Measurements from ENCODE around the gene PLCD3.
A peak's percentile ranks its signal among the peaks of the same experiment; 100 is the strongest.

Gene PLCD3

DNA sequence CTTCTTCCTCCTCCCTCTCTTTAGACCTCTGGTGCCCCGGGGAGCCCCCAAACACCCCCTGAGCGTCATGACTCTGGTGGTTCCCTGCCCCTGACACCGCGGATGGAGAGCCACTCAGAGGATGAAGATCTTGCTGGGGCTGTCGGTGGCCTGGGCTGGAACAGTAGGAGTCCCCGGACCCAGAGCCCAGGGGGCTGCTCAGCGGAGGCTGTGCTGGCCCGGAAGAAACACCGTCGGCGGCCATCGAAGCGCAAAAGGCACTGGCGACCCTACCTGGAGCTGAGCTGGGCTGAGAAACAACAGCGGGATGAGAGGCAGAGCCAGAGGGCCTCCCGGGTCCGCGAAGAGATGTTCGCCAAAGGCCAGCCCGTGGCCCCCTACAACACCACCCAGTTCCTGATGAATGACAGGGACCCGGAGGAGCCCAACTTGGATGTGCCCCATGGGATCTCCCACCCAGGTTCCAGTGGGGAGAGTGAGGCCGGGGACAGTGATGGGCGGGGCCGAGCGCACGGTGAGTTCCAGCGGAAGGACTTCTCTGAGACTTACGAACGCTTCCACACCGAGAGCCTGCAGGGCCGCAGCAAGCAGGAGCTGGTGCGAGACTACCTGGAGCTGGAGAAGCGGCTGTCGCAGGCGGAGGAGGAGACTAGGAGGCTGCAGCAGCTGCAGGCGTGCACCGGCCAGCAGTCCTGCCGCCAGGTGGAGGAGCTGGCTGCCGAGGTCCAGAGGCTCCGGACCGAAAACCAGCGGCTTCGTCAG, 36.9 kb upstream of the PLCD3 start:
- no peaks in the 10 kb centered on the region for H3K27me3 ChIP-seq (ENCODE audit: control insufficient read depth in 2 of 2, insufficient read depth in 2 of 2, low read length in 2 of 2)
- H3K27ac ChIP-seq (ENCODE audit: low read depth in 2 of 2, low read length in 2 of 2), result no peak overlapping the region
- no peak overlapping the region for H3K9ac ChIP-seq (ENCODE audit: low read depth in 1 of 2, low read length in 2 of 2)
- peaks cover 23 to 25% of the 10 kb centered on the region in 2 donors for H3K4me1 ChIP-seq (ENCODE audit: control insufficient read depth in 2 of 2, insufficient read depth in 2 of 2, low read length in 2 of 2)
- H3K36me3 ChIP-seq (ENCODE audit: control insufficient read depth in 2 of 2, insufficient read depth in 2 of 2, low read length in 2 of 2), result no peaks in the 10 kb centered on the region
- H3K9me3 ChIP-seq (ENCODE audit: control insufficient read depth in 2 of 2, low read length in 2 of 2), result no peaks in the 10 kb centered on the region
- H3K4me3 ChIP-seq (ENCODE audit: low read length in 2 of 2), result no peak overlapping the region

DNA sequence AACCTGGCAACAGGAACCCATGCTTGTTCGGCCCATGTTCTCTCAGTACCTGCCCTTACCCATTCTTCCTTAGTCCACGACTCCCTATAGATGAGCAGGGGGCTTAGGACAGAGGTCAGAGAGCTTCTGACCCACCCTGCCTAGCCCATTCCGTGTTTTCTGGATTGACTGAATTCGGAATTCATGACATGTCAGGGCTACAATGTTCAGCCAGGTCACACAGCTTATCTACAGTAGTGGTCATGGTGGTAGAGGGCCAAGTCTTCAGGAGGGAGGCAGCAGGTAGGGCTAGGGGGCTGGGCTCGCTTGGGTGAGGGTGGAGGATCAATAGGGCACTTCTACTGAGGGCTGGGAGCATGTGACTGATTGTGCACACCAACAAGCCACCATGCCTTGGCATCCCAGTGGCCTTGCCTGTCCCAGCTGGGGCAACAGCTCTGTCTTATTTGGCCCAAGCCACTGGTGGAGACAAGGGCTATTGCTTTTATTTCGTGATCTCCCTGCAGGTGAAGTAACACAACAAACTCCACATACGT, 32.5 kb upstream of the PLCD3 start:
- Histone ChIP-seq H3K27ac (ENCODE audit: low read depth in 2 of 2, low read length in 2 of 2) (no peak overlapping the region), H3K27me3 (ENCODE audit: control insufficient read depth in 2 of 2, insufficient read depth in 2 of 2, low read length in 2 of 2) (no peaks in the 10 kb centered on the region), H3K4me3 (ENCODE audit: low read length in 2 of 2) (no peak overlapping the region), H3K9me3 (ENCODE audit: control insufficient read depth in 2 of 2, low read length in 2 of 2) (no peaks in the 10 kb centered on the region), H3K4me1 (ENCODE audit: control insufficient read depth in 2 of 2, insufficient read depth in 2 of 2, low read length in 2 of 2) (peaks cover 9 to 11% of the 10 kb centered on the region in 2 donors), H3K36me3 (ENCODE audit: control insufficient read depth in 2 of 2, insufficient read depth in 2 of 2, low read length in 2 of 2) (no peaks in the 10 kb centered on the region), H3K9ac (ENCODE audit: low read depth in 1 of 2, low read length in 2 of 2) (no peak overlapping the region)

DNA sequence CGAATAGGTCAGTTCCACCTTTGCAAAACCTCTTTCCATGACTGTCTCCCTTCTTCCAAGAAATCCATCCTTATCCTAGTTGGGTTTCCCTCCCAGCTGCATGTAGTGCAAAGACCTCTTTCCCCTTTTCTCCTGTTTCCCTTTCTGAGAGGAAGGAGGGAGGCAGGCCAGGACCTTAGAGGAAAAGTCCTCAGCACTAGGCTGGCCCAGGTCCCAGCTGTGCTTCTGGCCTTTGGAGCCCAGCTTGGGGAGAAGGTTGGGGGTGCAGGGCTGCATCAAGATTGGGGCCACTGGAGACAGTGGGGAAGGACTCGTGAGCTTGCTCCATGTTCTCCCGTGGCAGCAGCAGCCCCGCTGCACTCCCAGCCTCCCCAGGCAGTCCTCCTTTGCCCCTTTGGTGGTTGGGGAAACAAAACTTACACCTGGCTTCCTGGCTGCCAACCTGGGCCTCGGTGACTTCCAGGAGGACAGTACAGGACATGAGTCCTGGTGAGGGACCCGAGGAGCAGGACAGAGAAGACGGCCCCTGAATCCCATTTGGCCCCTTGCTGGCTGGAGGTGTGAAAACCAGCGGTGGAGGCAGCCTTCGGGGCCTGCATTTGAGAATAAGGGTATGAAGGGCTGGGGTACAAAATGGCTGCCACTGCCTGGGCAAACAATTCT, 29.8 kb upstream of the PLCD3 start:
- Histone ChIP-seq H3K27ac (ENCODE audit: low read depth in 2 of 2, low read length in 2 of 2) (peak overlapping the region in 1 of 2 donors; percentile 46), H3K4me1 (ENCODE audit: control insufficient read depth in 2 of 2, insufficient read depth in 2 of 2, low read length in 2 of 2) (peaks cover 23 to 33% of the 10 kb centered on the region in 2 donors), H3K4me3 (ENCODE audit: low read length in 2 of 2) (peak overlapping the region; percentile 60 to 88), H3K27me3 (ENCODE audit: control insufficient read depth in 2 of 2, insufficient read depth in 2 of 2, low read length in 2 of 2) (no peaks in the 10 kb centered on the region), H3K36me3 (ENCODE audit: control insufficient read depth in 2 of 2, insufficient read depth in 2 of 2, low read length in 2 of 2) (no peaks in the 10 kb centered on the region), H3K9ac (ENCODE audit: low read depth in 1 of 2, low read length in 2 of 2) (peak overlapping the region; percentile 28 to 58), H3K9me3 (ENCODE audit: control insufficient read depth in 2 of 2, low read length in 2 of 2) (no peaks in the 10 kb centered on the region)

DNA sequence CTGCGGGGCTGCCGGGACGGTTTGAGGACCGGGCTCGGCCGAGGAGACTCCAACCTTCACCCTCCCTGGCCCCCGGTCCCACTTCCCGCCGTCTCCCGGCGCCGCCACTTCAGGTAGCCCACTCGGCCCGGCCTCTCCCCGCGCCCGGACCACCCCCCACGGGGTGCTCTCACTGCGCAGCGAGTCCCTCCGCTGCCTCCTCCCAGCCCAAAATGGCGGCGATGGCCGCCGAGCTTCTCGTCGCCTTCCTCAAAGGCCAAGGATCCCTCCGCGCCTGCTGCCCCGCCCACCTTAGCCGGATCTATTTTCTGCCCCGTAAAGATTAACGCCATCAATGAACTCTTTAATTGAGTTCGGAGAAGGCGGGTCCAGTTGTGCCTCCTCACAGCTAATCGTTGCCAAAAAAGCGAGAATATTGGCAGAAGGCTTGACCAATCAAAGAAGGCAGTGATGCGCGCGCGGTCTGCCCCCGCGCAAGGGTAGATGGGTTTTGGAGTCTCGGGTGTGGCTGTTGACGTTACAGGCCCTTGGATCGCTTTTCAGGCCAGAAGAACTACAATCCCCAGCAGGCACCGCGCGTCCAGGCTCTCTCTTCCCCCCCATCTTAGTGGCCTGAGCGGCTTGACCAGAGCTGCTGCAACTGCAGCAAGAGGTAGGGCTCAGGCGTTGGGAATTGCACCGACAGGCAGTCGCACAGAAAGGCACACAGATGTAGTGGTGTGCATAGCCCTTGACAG, 29.1 kb upstream of the PLCD3 start, which contains the start of gene HEXIM2:
TSS of gene HEXIM2 (plus strand) at position 588 of the 737 bp plus-strand sequence. CDS start 919 bp downstream, outside the sequence.
- Histone ChIP-seq H3K36me3 (ENCODE audit: control insufficient read depth in 2 of 2, insufficient read depth in 2 of 2, low read length in 2 of 2) (no peaks in the 10 kb centered on the region), H3K9ac (ENCODE audit: low read depth in 1 of 2, low read length in 2 of 2) (peak within 1 kb of the TSS; percentile 99), H3K27me3 (ENCODE audit: control insufficient read depth in 2 of 2, insufficient read depth in 2 of 2, low read length in 2 of 2) (no peaks in the 10 kb centered on the region), H3K4me1 (ENCODE audit: control insufficient read depth in 2 of 2, insufficient read depth in 2 of 2, low read length in 2 of 2) (peaks cover 23 to 33% of the 10 kb centered on the region in 2 donors), H3K9me3 (ENCODE audit: control insufficient read depth in 2 of 2, low read length in 2 of 2) (no peaks in the 10 kb centered on the region), H3K4me3 (ENCODE audit: low read length in 2 of 2) (peak within 1 kb of the TSS; percentile 94 to 98), H3K27ac (ENCODE audit: low read depth in 2 of 2, low read length in 2 of 2) (peak within 1 kb of the TSS; percentile 97 to 99)

DNA sequence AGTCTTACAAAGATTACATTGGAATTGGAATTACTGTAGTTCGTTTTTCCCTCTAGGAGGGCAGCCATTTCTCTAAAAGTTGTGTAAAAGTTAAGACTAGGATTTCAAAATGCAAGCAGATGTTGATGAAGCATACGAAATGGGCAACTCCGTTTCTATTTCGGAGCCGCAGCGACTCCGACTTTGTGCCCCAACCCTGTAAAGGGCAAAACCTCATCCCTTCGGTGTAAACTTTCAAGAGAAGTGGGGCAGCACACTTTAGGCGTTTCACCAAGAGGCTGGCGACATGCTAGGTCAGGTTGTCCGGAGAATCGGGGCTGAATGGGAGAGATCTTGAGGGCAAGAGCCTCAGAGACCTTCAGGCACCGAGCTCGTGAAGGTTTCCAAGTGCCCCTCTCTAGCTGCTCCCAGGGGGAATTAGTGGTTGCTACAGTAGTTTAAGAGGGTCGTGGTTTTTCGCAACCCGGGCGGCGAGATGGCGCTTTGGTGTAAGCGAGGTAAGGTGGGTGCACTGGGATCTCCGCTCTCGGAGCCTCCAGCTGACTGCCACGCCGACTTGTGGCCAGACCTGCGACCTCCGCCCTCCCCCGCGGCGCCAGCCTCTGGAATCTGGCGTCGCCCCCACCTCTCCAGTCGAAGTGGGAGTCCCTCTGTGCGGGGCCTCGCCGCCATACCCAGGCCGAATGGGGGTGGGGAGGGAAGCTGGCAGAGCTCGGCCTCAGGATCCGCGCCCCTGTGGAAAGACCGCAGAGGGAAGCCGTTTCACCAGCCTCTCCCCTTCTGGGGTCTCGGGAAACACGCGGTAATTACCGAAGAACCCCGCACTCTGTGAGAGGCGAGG, 28.4 kb upstream of the PLCD3 start:
- no peaks in the 10 kb centered on the region for H3K27me3 ChIP-seq (ENCODE audit: control insufficient read depth in 2 of 2, insufficient read depth in 2 of 2, low read length in 2 of 2)
- H3K9ac ChIP-seq (ENCODE audit: low read depth in 1 of 2, low read length in 2 of 2), result peak overlapping the region; percentile 99
- H3K4me1 ChIP-seq (ENCODE audit: control insufficient read depth in 2 of 2, insufficient read depth in 2 of 2, low read length in 2 of 2), result peaks cover 23 to 33% of the 10 kb centered on the region in 2 donors
- H3K9me3 ChIP-seq (ENCODE audit: control insufficient read depth in 2 of 2, low read length in 2 of 2), result no peaks in the 10 kb centered on the region
- peak overlapping the region; percentile 94 to 98 for H3K4me3 ChIP-seq (ENCODE audit: low read length in 2 of 2)
- H3K27ac ChIP-seq (ENCODE audit: low read depth in 2 of 2, low read length in 2 of 2), result peak overlapping the region; percentile 97 to 99
- peaks cover 0 to 2% of the 10 kb centered on the region in 2 donors for H3K36me3 ChIP-seq (ENCODE audit: control insufficient read depth in 2 of 2, insufficient read depth in 2 of 2, low read length in 2 of 2)

DNA sequence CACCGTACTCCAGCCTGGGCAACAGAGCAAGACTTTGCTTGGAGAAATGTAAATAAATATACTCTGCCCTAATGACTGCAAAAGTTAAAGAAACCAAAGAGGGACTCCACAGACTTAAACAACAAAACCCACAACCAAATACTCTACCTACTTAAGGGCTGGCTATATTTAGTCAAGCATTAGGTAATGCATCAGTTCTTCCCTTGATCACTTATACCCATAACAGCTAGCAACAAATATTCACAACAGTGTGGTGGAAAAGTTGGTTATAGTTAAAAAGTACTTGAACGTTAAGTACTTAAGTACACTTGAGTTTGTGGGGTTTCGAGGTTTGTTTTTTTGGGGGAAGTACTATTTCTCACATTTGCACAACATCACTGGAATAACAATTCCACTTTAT, 23.9 kb upstream of the PLCD3 start:
- no peaks in the 10 kb centered on the region for H3K9me3 ChIP-seq (ENCODE audit: control insufficient read depth in 2 of 2, low read length in 2 of 2)
- no peak overlapping the region for H3K4me3 ChIP-seq (ENCODE audit: low read length in 2 of 2)
- peaks cover 0 to 2% of the 10 kb centered on the region in 2 donors for H3K36me3 ChIP-seq (ENCODE audit: control insufficient read depth in 2 of 2, insufficient read depth in 2 of 2, low read length in 2 of 2)
- no peaks in the 10 kb centered on the region for H3K27me3 ChIP-seq (ENCODE audit: control insufficient read depth in 2 of 2, insufficient read depth in 2 of 2, low read length in 2 of 2)
- no peak overlapping the region for H3K9ac ChIP-seq (ENCODE audit: low read depth in 1 of 2, low read length in 2 of 2)
- no peak overlapping the region for H3K27ac ChIP-seq (ENCODE audit: low read depth in 2 of 2, low read length in 2 of 2)
- H3K4me1 ChIP-seq (ENCODE audit: control insufficient read depth in 2 of 2, insufficient read depth in 2 of 2, low read length in 2 of 2), result peaks cover 19 to 32% of the 10 kb centered on the region in 2 donors

DNA sequence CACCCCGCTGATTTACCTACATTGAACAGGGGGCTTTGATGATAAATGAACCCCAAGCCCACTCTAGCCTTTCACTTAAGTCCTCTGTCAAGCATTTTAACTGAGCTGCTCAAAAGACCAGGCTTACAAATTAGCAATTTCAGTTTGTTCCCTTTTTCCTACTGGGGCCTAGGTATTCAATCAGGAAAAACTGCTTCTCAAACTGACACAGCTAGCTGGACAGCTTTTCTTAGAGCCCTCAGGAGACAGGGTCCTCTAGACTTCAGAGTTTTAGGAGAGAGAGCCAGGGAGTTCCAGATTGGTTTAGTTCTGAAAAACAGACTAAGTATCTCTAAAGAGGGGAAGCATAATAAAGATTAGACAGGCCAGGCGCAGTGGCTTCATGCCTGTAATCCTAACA, 23.2 kb upstream of the PLCD3 start:
- peaks cover 25 to 34% of the 10 kb centered on the region in 2 donors for H3K4me1 ChIP-seq (ENCODE audit: control insufficient read depth in 2 of 2, insufficient read depth in 2 of 2, low read length in 2 of 2)
- H3K9ac ChIP-seq (ENCODE audit: low read depth in 1 of 2, low read length in 2 of 2), result no peak overlapping the region
- no peak overlapping the region for H3K4me3 ChIP-seq (ENCODE audit: low read length in 2 of 2)
- peaks cover 0 to 2% of the 10 kb centered on the region in 2 donors for H3K36me3 ChIP-seq (ENCODE audit: control insufficient read depth in 2 of 2, insufficient read depth in 2 of 2, low read length in 2 of 2)
- no peak overlapping the region for H3K27ac ChIP-seq (ENCODE audit: low read depth in 2 of 2, low read length in 2 of 2)
- H3K27me3 ChIP-seq (ENCODE audit: control insufficient read depth in 2 of 2, insufficient read depth in 2 of 2, low read length in 2 of 2), result no peaks in the 10 kb centered on the region
- H3K9me3 ChIP-seq (ENCODE audit: control insufficient read depth in 2 of 2, low read length in 2 of 2), result no peaks in the 10 kb centered on the region

DNA sequence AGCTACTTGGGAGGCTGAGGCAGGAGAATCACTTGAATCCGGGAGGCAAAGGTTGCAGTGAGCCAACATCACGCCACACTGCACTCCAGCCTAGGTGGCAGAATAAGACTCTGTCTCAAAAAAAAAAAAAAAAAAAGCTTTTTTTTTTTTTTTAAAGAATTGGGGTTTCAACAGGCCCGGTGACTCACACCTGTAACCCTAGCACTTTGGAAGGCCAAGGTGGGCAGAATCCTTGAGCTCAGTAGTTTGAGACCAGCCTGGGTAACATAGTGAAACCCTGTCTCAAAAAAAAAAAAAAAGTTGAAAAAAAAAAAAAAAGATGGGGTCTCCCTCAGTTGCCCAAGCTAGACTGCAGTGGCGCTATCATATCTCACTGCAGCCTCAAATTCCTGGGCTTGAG, 22.7 kb upstream of the PLCD3 start:
- H3K9ac ChIP-seq (ENCODE audit: low read depth in 1 of 2, low read length in 2 of 2), result no peak overlapping the region

More for the DNA sequence above, 22.7 kb upstream of the PLCD3 start:
- no peaks in the 10 kb centered on the region for H3K9me3 ChIP-seq (ENCODE audit: control insufficient read depth in 2 of 2, low read length in 2 of 2)
- H3K4me3 ChIP-seq (ENCODE audit: low read length in 2 of 2), result no peak overlapping the region
- H3K36me3 ChIP-seq (ENCODE audit: control insufficient read depth in 2 of 2, insufficient read depth in 2 of 2, low read length in 2 of 2), result peaks cover 0 to 2% of the 10 kb centered on the region in 2 donors
- H3K27me3 ChIP-seq (ENCODE audit: control insufficient read depth in 2 of 2, insufficient read depth in 2 of 2, low read length in 2 of 2), result no peaks in the 10 kb centered on the region
- H3K4me1 ChIP-seq (ENCODE audit: control insufficient read depth in 2 of 2, insufficient read depth in 2 of 2, low read length in 2 of 2), result peaks cover 25 to 32% of the 10 kb centered on the region in 2 donors
- no peak overlapping the region for H3K27ac ChIP-seq (ENCODE audit: low read depth in 2 of 2, low read length in 2 of 2)

Measured in mucosa of rectum (tissue), 2 donors.